Measurements from ENCODE around the gene PNPLA6.

DNA sequence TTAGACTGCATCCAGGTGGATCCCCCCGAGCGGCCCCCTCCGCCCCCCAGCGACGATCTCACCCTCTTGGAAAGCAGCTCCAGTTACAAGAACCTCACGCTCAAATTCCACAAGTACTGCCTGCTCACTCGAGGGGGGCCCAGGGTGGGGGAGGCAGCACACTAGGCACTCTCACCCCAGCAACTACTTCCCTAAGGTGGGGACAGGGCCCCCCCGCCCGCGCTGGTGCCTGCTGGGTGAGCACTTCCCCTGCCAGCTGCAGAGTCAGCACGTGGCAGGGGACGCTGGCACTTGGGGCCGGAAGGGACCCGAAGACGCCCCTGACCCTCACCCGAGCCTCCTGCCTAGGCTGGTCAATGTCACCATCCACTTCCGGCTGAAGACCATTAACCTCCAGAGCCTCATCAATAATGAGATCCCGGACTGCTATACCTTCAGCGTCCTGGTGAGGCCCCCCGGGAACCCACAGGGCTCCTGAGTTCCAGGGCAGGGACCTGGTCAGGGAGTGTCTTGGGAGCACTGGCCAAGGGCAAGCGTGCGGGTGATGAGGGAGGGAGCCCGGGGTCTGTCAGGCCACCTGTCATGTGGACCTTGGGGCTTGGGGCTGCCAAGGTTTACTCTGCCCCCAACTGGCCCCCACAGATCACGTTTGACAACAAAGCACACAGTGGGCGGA is 7.9 kb upstream of the PNPLA6 start:
- TF ChIP-seq CTCF (IDR thresholded peaks at IDR 0.05) = no peak
- no peak for TF ChIP-seq POLR2A (IDR thresholded peaks at IDR 0.05)

Measured in heart left ventricle (tissue), 13 donors.